HCT116 (cell line): ENCODE data around the gene BAHCC1. TPM values are rescaled to one million over a fixed set of nuclear protein-coding genes. Genes with fewer than 3 reads are reported as not detected.

Source experiments
- ATAC-seq: fragments of 200-7000 bp; cut with Tn5 transposase; 2 replicates; pipeline ENCODE4 v1.9.1; 2020; ENCODE audit warnings: mild to moderate bottlenecking, moderate library complexity
- BruUV-seq: library from RNA; stranded (reverse); fragments of 400-500 nt; replicated peaks from 2 replicates; lab custom pipeline; 2021; lab: Mats Ljungman, UMichigan
- CTCF ChIA-PET: fragments of 300-600 bp; sonication (Branson Sonifier 250); formaldehyde crosslinking; loops from one replicate; lab custom pipeline; 2021; ENCODE audit warnings: antibody characterized with exemption; lab: Charles Lee
- POLR2A ChIA-PET: fragments of 300-600, 350-600 bp; sonication (Branson Sonifier 250); formaldehyde crosslinking; loops from one replicate; lab custom pipeline; 2021; ENCODE audit warnings: antibody characterized with exemption; lab: Charles Lee
- RAD21 ChIA-PET, 2 experiments: fragments of 300-600 bp; sonication (Branson Sonifier 250); formaldehyde crosslinking; loops; one replicate each; lab custom pipeline; 2023; ENCODE audit warnings: low total read pairs in 2 of 2; ENCODE audit not compliant: uncharacterized antibody in 2 of 2, unreplicated experiment in 2 of 2, low non-redundant PET in 1 of 2; lab: Charles Lee
- DNase-seq: peaks from one replicate; pipeline ENCODE4 v3.0.0-alpha.2; 2010; ENCODE audit warnings: low read depth, low spot score
- H2AFZ ChIP-seq: fragments of 200-600 bp; shearing (Covaris generic), sonication (generic); 2 replicates; pipeline ENCODE4 v1.6.1; 2017; ENCODE audit warnings: low read depth, mixed run types, mixed read lengths, antibody characterized with exemption, low read length; ENCODE audit not compliant: poor library complexity, severe bottlenecking
- H3K27ac ChIP-seq: 2 replicates; pipeline ENCODE4 v1.5.1; 2012; ENCODE audit warnings: low read depth, low read length
- H3K27me3 ChIP-seq: fragments of 200-600 bp; sonication (generic); 2 replicates; pipeline ENCODE4 v1.6.1; 2016; ENCODE audit warnings: mixed run types, low read length, mixed read lengths; ENCODE audit not compliant: insufficient read depth
- H3K36me3 ChIP-seq, 2 experiments: fragments of 200-500 bp in 1 of 2; fragments of 200-600 bp in 1 of 2; sonication (Bioruptor generic) in 1 of 2; sonication (generic) in 1 of 2; 2 replicates each; pipeline versions ENCODE4 v1.5.1 to v1.6.1; 2014 to 2016; ENCODE audit warnings: low read length in 2 of 2, inconsistent platforms in 1 of 2, mixed read lengths in 1 of 2, mixed run types in 1 of 2; ENCODE audit not compliant: insufficient read depth in 2 of 2, control insufficient read depth in 1 of 2
- H3K4me1 ChIP-seq, 2 experiments: fragments of 200-600 bp in 1 of 2; sonication (generic) in 1 of 2; 2 replicates each; pipeline versions ENCODE4 v1.5.1 to v1.6.1; 2012 to 2017; ENCODE audit warnings: low read length in 2 of 2, inconsistent platforms in 1 of 2, mild to moderate bottlenecking in 1 of 2, mixed read lengths in 1 of 2, mixed run types in 1 of 2, moderate library complexity in 1 of 2; ENCODE audit not compliant: insufficient read depth in 2 of 2, control insufficient read depth in 1 of 2
- H3K4me2 ChIP-seq: fragments of 200-600 bp; sonication (generic); 2 replicates; pipeline ENCODE4 v1.6.1; 2017; ENCODE audit warnings: mixed run types, low read length, mixed read lengths
- H3K4me3 ChIP-seq, 2 experiments: fragments of 200-600 bp in 1 of 2; sonication (generic) in 1 of 2; replicated peaks in 1 of 2; 2 replicates each; pipeline ENCODE4 v1.5.1; 2011 to 2016; ENCODE audit warnings: low read length in 2 of 2, control low read depth in 1 of 2, low read depth in 1 of 2, mild to moderate bottlenecking in 1 of 2, mixed read lengths in 1 of 2, mixed run types in 1 of 2
- H3K79me2 ChIP-seq: fragments of 200-600 bp; sonication (generic); 2 replicates; pipeline ENCODE4 v1.6.1; 2017; ENCODE audit warnings: mild to moderate bottlenecking, mixed run types, low read length, moderate library complexity, mixed read lengths; ENCODE audit not compliant: insufficient read depth
- H3K9ac ChIP-seq: fragments of 200-600 bp; sonication (generic); 2 replicates; pipeline ENCODE4 v1.6.1; 2016; ENCODE audit warnings: low read length, mixed read lengths
- H3K9me2 ChIP-seq: fragments of 200-600 bp; sonication (generic), shearing (Covaris generic); 2 replicates; pipeline ENCODE4 v1.6.1; 2017; ENCODE audit warnings: mixed run types, mild to moderate bottlenecking, moderate library complexity; ENCODE audit not compliant: insufficient read depth
- H3K9me3 ChIP-seq, 2 experiments: fragments of 200-500 bp in 1 of 2; fragments of 200-600 bp in 1 of 2; sonication (Bioruptor generic) in 1 of 2; sonication (generic) in 1 of 2; 2 replicates each; pipeline ENCODE4 v1.6.1; 2014 to 2017; ENCODE audit warnings: low read length in 2 of 2, mixed read lengths in 2 of 2, inconsistent platforms in 1 of 2, low read depth in 1 of 2, mild to moderate bottlenecking in 1 of 2, mixed run types in 1 of 2, moderate library complexity in 1 of 2; ENCODE audit not compliant: control insufficient read depth in 1 of 2, insufficient read depth in 1 of 2
- H4K20me1 ChIP-seq: fragments of 200-600 bp; sonication (generic), shearing (Covaris generic); 2 replicates; pipeline ENCODE4 v1.6.1; 2017; ENCODE audit warnings: mixed run types, mild to moderate bottlenecking, moderate library complexity; ENCODE audit not compliant: insufficient read depth
- ATF3 ChIP-seq: IDR thresholded peaks from 2 replicates; pipeline ENCODE4 v1.6.1; 2012
- ELF1 ChIP-seq: IDR thresholded peaks from 2 replicates; pipeline ENCODE4 v1.6.1; 2012; ENCODE audit warnings: low read depth, borderline replicate concordance
- EZH2 ChIP-seq: fragments of 200-600 bp; sonication (generic); IDR thresholded peaks from 2 replicates; pipeline ENCODE4 v1.6.1; 2017; ENCODE audit warnings: antibody characterized with exemption, mixed run types
- FOSL1 ChIP-seq: IDR thresholded peaks from 2 replicates; pipeline ENCODE4 v1.6.1; 2012; ENCODE audit warnings: low read depth
- RAD21 ChIP-seq: IDR thresholded peaks from 2 replicates; pipeline ENCODE4 v1.6.1; 2012; ENCODE audit warnings: low read depth, mild to moderate bottlenecking
- SRF ChIP-seq: IDR thresholded peaks from 2 replicates; pipeline ENCODE4 v1.6.1; 2012; ENCODE audit warnings: low read depth
- TCF7L2 ChIP-seq: IDR thresholded peaks from 2 replicates; pipeline ENCODE4 v1.7.0; 2011; ENCODE audit warnings: borderline replicate concordance, inconsistent platforms; ENCODE audit not compliant: insufficient read depth, insufficient read length; ENCODE audit errors: extremely low read depth
- ZFX ChIP-seq: fragments of 450-650 bp; IDR thresholded peaks from 2 replicates; pipeline ENCODE4 v1.6.1; 2017
- ZNF274 ChIP-seq: fragments of 200-500 bp; sonication (Bioruptor generic); IDR thresholded peaks from 2 replicates; pipeline ENCODE4 v1.6.1; 2014; ENCODE audit warnings: mild to moderate bottlenecking, low read depth, low read length, inconsistent platforms
- intact Hi-C: fragments of 100-400 bp; cut with micrococcal nuclease; formaldehyde crosslinking; loops from 2 replicates; pipeline ENCODE4 v1.10.0; 2022
- total RNA-seq: library from RNA; stranded (reverse); gene quantifications from one replicate; pipeline ENCODE4 v1.2.1, GENCODE V29; 2021; ENCODE audit not compliant: unreplicated experiment
- TF ChIP-seq, protein P1 (sequence below): IDR thresholded peaks from 2 replicates; pipeline ENCODE4 v1.6.1; 2012; ENCODE audit warnings: low read depth
- TF ChIP-seq, protein P2 (sequence below): IDR thresholded peaks from 2 replicates; pipeline ENCODE4 v1.6.1; 2011; ENCODE audit warnings: mild to moderate bottlenecking, low read length, moderate library complexity; ENCODE audit not compliant: insufficient replicate concordance; ENCODE audit errors: extremely low read depth
- TF ChIP-seq, protein P3 (sequence below): IDR thresholded peaks from 2 replicates; pipeline ENCODE4 v1.6.1; 2012

BAHCC1 gene
- total RNA-seq, 1 experiment from 2014 or later: 45.2 TPM

GRCh38 chr17:81459864-81460263 is 64.6 kb downstream of the BAHCC1 start:
- POLR2A ChIA-PET: interaction anchor here (3.1 kb wide), 1 partner anchor 12 kb away, joined by 12 read pairs; no protein-coding TSS in a partner anchor
- no peaks in the 10 kb centered on the region for H3K79me2 ChIP-seq
- no peak overlapping the region for H2AFZ ChIP-seq
- TF ChIP-seq EZH2: no peak
- no peak for TF ChIP-seq ZFX
- TF ChIP-seq FOSL1: no peak
- TF ChIP-seq TCF7L2: no peak
- DNase-seq (no peak), ATAC-seq (no peak)
- CTCF ChIA-PET: no interaction called here
- no peaks in the 10 kb centered on the region for H4K20me1 ChIP-seq
- H3K36me3 ChIP-seq: peaks cover 0 to 2% of the 10 kb centered on the region in 2 experiments; a peak in 2 of 4 replicates
- intact Hi-C loops: no loop called here
- H3K4me1 ChIP-seq: no peaks in the 10 kb centered on the region
- BruUV-seq: no TSS peak
- H3K27ac ChIP-seq: no peak overlapping the region
- no peak overlapping the region for H3K9ac ChIP-seq
- no peaks in the 10 kb centered on the region for H3K9me2 ChIP-seq
- no peaks in the 10 kb centered on the region for H3K9me3 ChIP-seq
- no peaks in the 10 kb centered on the region for H3K27me3 ChIP-seq
- RAD21 ChIA-PET: no interaction called here
- H3K4me2 ChIP-seq: no peak overlapping the region
- no peak overlapping the region for H3K4me3 ChIP-seq

DNA sequence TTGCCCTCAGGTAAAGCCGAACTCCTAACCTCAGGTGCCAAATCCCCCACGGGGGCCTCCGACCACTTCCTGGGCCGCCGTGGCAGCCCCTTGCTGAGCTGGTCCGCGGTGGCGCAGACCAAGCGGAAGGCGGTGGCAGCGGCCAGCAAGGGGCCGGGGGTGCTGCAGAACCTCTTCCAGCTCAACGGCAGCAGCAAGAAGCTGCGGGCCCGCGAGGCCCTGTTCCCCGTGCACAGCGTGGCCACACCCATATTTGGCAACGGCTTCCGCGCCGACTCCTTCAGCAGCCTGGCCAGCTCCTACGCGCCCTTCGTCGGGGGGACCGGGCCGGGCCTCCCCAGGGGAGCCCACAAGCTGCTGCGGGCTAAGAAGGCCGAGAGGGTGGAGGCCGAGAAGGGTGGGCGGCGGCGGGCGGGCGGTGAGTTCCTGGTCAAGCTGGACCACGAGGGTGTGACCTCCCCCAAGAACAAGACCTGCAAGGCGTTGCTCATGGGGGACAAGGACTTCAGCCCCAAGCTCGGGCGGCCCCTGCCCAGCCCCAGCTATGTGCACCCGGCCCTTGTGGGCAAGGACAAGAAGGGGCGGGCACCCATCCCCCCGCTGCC is 65.7 kb downstream of the BAHCC1 start:
- no peaks in the 10 kb centered on the region for H3K4me1 ChIP-seq
- RAD21 ChIA-PET: no interaction called here
- POLR2A ChIA-PET: interaction anchor here (1.5 to 3.1 kb wide), 2 partner anchors 11 to 64 kb away, joined by 4 to 12 read pairs; no protein-coding TSS in a partner anchor
- TF ChIP-seq TCF7L2: no peak
- TF ChIP-seq, protein P1, sequence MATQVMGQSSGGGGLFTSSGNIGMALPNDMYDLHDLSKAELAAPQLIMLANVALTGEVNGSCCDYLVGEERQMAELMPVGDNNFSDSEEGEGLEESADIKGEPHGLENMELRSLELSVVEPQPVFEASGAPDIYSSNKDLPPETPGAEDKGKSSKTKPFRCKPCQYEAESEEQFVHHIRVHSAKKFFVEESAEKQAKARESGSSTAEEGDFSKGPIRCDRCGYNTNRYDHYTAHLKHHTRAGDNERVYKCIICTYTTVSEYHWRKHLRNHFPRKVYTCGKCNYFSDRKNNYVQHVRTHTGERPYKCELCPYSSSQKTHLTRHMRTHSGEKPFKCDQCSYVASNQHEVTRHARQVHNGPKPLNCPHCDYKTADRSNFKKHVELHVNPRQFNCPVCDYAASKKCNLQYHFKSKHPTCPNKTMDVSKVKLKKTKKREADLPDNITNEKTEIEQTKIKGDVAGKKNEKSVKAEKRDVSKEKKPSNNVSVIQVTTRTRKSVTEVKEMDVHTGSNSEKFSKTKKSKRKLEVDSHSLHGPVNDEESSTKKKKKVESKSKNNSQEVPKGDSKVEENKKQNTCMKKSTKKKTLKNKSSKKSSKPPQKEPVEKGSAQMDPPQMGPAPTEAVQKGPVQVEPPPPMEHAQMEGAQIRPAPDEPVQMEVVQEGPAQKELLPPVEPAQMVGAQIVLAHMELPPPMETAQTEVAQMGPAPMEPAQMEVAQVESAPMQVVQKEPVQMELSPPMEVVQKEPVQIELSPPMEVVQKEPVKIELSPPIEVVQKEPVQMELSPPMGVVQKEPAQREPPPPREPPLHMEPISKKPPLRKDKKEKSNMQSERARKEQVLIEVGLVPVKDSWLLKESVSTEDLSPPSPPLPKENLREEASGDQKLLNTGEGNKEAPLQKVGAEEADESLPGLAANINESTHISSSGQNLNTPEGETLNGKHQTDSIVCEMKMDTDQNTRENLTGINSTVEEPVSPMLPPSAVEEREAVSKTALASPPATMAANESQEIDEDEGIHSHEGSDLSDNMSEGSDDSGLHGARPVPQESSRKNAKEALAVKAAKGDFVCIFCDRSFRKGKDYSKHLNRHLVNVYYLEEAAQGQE: no peak
- TF ChIP-seq ZNF274: no peak
- TF ChIP-seq SRF: no peak
- no peak for TF ChIP-seq EZH2
- TF ChIP-seq, protein P2, sequence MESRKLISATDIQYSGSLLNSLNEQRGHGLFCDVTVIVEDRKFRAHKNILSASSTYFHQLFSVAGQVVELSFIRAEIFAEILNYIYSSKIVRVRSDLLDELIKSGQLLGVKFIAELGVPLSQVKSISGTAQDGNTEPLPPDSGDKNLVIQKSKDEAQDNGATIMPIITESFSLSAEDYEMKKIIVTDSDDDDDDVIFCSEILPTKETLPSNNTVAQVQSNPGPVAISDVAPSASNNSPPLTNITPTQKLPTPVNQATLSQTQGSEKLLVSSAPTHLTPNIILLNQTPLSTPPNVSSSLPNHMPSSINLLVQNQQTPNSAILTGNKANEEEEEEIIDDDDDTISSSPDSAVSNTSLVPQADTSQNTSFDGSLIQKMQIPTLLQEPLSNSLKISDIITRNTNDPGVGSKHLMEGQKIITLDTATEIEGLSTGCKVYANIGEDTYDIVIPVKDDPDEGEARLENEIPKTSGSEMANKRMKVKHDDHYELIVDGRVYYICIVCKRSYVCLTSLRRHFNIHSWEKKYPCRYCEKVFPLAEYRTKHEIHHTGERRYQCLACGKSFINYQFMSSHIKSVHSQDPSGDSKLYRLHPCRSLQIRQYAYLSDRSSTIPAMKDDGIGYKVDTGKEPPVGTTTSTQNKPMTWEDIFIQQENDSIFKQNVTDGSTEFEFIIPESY: no peak
- no peak for TF ChIP-seq RAD21
- TF ChIP-seq, protein P3, sequence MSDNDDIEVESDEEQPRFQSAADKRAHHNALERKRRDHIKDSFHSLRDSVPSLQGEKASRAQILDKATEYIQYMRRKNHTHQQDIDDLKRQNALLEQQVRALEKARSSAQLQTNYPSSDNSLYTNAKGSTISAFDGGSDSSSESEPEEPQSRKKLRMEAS: no peak
- no peak for TF ChIP-seq ATF3
- TF ChIP-seq ZFX: no peak
- TF ChIP-seq ELF1: no peak

More for the DNA sequence above, 65.7 kb downstream of the BAHCC1 start:
- DNase-seq: no peak
- Histone ChIP-seq H3K36me3 (peaks cover 0 to 2% of the 10 kb centered on the region in 2 experiments; a peak in 2 of 4 replicates), H3K9me3 (no peaks in the 10 kb centered on the region), H2AFZ (no peak overlapping the region), H4K20me1 (no peaks in the 10 kb centered on the region), H3K79me2 (no peaks in the 10 kb centered on the region), H3K9me2 (no peaks in the 10 kb centered on the region), H3K4me2 (no peak overlapping the region), H3K4me3 (no peak overlapping the region), H3K27ac (no peak overlapping the region), H3K27me3 (no peaks in the 10 kb centered on the region), H3K9ac (no peak overlapping the region)
- no TSS peak for BruUV-seq
- CTCF ChIA-PET: interaction anchor here (0.7 to 1.5 kb wide), 2 partner anchors 11 to 20 kb away, joined by 3 read pairs; no protein-coding TSS in a partner anchor
- ATAC-seq: no peak
- intact Hi-C loops: no loop called here
